ENCODE results near the gene ALMS1. TPM values are rescaled to one million over a fixed set of nuclear protein-coding genes. Genes with fewer than 3 reads are reported as not detected.
"Not testable (repeated sequence)": the region's sequence is repeated elsewhere in the genome, so short reads cannot be mapped to it uniquely, and the experiment has no call there.

Gene ALMS1
- total RNA-seq, 4 donors from 2014 or later: 31.3 to 36.1 (median 32.4) TPM

DNA sequence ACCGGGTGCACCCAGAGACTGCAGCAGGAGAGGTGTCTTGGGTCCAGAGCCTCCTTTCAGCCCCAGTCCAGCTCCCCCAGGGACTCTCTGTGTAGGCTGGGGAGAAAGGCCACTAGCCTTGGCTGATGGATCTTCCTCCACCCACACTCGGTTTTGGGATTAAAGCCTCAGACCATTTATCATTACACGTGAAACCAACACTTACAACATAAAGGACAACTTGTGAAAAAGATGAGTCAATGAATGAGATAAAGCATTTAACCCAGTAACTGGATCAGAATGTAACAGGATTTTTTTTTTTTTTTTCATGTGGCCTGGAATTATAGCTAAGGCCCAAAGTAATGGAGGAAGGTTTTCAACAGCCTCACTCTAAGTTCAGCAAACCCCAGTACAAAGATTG is 224.5 kb downstream of the ALMS1 start:
- intact Hi-C loops (cut with DNase I): no loop called here
- 75% methylated on average over 3 of the region's 3 CpGs for WGBS
- peaks cover 0 to 47% (median 18%) of the 10 kb centered on the region in 4 donors for H3K36me3 ChIP-seq

DNA sequence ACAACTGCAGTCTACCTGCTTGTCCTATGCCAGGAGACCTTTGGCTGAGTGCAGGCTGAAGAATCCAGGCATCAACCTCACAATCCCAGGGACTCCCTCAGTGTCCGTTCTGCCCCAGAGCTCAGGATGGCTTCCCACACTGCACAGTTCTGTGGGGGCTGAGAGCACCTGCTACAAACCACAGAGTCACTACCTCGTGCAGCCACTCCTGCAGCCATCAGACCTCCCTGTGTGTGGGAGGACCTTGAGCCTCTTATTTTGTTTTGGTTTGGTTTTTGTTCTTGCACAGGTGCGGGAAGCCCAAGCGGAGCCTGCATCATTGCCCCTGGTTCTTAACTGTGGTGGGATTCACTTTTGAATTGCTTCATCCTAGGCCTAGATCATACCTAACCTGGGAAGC is 225.6 kb downstream of the ALMS1 start:
- 93% methylated on average over 3 of the region's 4 CpGs for WGBS
- DNase-seq (ENCODE audit: extremely low spot score): no peak

More for the DNA sequence above, 224.5 kb downstream of the ALMS1 start:
- Histone ChIP-seq H3K27me3 (no peaks in the 10 kb centered on the region), H3K9me3 (no peaks in the 10 kb centered on the region), H3K4me1 (no peaks in the 10 kb centered on the region), H3K27ac (replicated peaks in 1 of 4) (no peak overlapping the region), H3K4me3 (no peak overlapping the region)
- TF ChIP-seq POLR2A (IDR thresholded peaks at IDR 0.05; ENCODE audit: low read depth): no peak
- no peak for DNase-seq (ENCODE audit: extremely low spot score)

DNA sequence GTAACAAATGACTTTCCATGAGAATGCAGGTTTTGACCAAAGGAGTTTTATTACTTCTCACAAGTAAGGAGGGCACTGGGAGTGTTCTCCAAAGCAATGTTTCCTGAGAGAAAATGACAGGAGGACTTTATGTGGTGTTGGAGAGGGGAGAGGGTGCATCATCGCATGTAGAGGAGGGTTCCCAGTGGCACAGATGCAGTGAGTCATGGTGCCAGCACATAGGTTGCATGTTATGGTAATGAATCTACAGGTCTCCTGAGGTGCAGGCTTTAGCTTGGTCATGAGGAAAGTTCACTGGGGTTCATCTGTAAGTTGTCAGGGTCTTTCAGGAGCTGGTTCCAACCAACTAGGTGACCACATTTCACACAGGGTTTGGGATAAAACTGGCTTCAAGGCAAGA is 226.2 kb downstream of the ALMS1 start:
- no peaks in the 10 kb centered on the region for H3K27me3 ChIP-seq
- DNase-seq (ENCODE audit: extremely low spot score): no peak
- no peaks in the 10 kb centered on the region for H3K9me3 ChIP-seq
- H3K4me3 ChIP-seq: no peak overlapping the region
- no peak overlapping the region for H3K27ac ChIP-seq (replicated peaks in 1 of 4)
- WGBS: 95% methylated on average over 1 of the region's 1 CpG
- peaks cover 0 to 46% (median 18%) of the 10 kb centered on the region in 4 donors for H3K36me3 ChIP-seq
- TF ChIP-seq EP300 (IDR thresholded peaks at IDR 0.05) (no peak), POLR2A (IDR thresholded peaks at IDR 0.05; ENCODE audit: low read depth) (no peak), POLR2AphosphoS5 (IDR thresholded peaks at IDR 0.05) (no peak)
- TF ChIP-seq, protein P1, sequence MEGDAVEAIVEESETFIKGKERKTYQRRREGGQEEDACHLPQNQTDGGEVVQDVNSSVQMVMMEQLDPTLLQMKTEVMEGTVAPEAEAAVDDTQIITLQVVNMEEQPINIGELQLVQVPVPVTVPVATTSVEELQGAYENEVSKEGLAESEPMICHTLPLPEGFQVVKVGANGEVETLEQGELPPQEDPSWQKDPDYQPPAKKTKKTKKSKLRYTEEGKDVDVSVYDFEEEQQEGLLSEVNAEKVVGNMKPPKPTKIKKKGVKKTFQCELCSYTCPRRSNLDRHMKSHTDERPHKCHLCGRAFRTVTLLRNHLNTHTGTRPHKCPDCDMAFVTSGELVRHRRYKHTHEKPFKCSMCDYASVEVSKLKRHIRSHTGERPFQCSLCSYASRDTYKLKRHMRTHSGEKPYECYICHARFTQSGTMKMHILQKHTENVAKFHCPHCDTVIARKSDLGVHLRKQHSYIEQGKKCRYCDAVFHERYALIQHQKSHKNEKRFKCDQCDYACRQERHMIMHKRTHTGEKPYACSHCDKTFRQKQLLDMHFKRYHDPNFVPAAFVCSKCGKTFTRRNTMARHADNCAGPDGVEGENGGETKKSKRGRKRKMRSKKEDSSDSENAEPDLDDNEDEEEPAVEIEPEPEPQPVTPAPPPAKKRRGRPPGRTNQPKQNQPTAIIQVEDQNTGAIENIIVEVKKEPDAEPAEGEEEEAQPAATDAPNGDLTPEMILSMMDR (IDR thresholded peaks at IDR 0.05): no peak
- intact Hi-C loops (cut with DNase I): no loop called here
- H3K4me1 ChIP-seq: no peaks in the 10 kb centered on the region

More for the DNA sequence above, 225.6 kb downstream of the ALMS1 start:
- no peak overlapping the region for H3K4me3 ChIP-seq
- H3K27ac ChIP-seq (replicated peaks in 1 of 4): no peak overlapping the region
- TF ChIP-seq POLR2AphosphoS5 (IDR thresholded peaks at IDR 0.05): no peak
- no peak for TF ChIP-seq POLR2A (IDR thresholded peaks at IDR 0.05; ENCODE audit: low read depth)
- TF ChIP-seq, protein P1 (IDR thresholded peaks at IDR 0.05): no peak
- TF ChIP-seq EP300 (IDR thresholded peaks at IDR 0.05): no peak
- intact Hi-C loops (cut with DNase I): no loop called here
- no peaks in the 10 kb centered on the region for H3K27me3 ChIP-seq
- no peaks in the 10 kb centered on the region for H3K9me3 ChIP-seq
- peaks cover 0 to 49% (median 18%) of the 10 kb centered on the region in 4 donors for H3K36me3 ChIP-seq
- no peaks in the 10 kb centered on the region for H3K4me1 ChIP-seq

DNA sequence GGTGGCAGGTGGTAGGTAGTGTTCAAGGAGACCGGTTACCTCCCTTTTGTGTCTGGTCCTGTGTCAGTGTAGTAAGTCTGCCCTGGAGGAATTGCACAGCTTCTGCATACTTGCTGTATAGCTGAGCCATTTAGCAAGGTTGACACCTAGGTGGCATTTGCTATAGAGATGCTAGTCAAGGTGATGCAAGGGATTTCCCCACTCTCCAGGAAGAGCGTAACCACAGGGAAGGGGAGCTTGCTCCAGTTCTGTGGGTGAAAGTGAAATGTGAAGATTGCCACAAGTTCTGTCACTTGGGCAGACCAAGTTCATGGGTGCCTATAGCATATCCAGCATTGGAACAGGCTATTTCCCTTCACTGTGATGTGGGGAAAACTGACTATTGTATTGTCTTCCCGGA is 228.5 kb downstream of the ALMS1 start:
- H3K36me3 ChIP-seq: peaks cover 0 to 33% (median 11%) of the 10 kb centered on the region in 4 donors
- WGBS: 87% methylated on average over 3 of the region's 3 CpGs
- no peaks in the 10 kb centered on the region for H3K27me3 ChIP-seq
- no peaks in the 10 kb centered on the region for H3K9me3 ChIP-seq
- H3K4me1 ChIP-seq: no peaks in the 10 kb centered on the region
- H3K27ac ChIP-seq (replicated peaks in 1 of 4): no peak overlapping the region
- no peak for DNase-seq (ENCODE audit: extremely low spot score)
- TF ChIP-seq, protein P1 (IDR thresholded peaks at IDR 0.05): no peak
- TF ChIP-seq POLR2A (IDR thresholded peaks at IDR 0.05; ENCODE audit: low read depth) (no peak), POLR2AphosphoS5 (IDR thresholded peaks at IDR 0.05) (no peak), EP300 (IDR thresholded peaks at IDR 0.05) (no peak)
- intact Hi-C loops (cut with DNase I): no loop called here
- no peak overlapping the region for H3K4me3 ChIP-seq

DNA sequence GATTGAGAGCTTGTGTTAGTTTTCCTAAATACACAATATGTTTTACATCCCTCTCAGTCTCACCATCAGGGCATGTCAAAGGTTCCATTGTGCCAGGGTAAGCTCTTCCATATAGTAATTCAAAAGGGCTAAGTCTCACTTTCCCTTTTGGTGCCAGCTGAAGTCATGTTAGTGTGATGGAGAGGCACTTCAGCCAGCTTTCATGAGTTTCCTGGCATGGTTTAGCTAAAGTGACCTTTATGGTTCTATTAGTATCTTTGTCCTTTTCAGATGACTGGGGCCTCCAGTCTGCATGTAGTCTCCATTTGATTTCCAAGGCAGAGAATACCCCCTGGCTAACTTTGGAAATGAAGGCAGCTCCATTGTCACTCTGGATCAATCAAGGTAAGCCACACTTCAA is 229.4 kb downstream of the ALMS1 start:
- intact Hi-C loops (cut with DNase I): no loop called here
- DNase-seq (ENCODE audit: extremely low spot score): no peak
- H3K4me3 ChIP-seq: no peak overlapping the region

DNA sequence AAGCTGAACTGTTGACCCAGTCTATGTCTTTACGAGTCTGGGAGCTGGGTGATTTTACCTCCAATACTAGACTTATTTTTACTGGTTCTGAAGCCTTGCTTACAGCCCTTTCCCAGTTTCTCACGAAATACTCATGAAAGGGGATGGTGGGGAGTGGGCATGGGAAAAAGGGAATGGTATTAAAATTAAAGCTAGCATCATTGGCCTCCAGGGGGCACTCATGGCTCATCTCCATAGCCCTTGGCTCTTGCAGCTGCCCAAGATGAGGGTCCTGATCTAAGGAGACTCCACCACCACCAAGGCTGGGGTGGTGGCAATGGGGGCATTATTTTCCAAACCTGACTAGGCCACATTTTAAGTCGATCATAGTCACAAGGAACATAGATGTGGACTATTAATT is 234.3 kb downstream of the ALMS1 start:
- H3K36me3 ChIP-seq; H3K27me3 ChIP-seq; H3K4me3 ChIP-seq; intact Hi-C loops (cut with DNase I); DNase-seq (ENCODE audit: extremely low spot score); H3K27ac ChIP-seq (replicated peaks in 1 of 4); H3K4me1 ChIP-seq; H3K9me3 ChIP-seq: not testable (repeated sequence)
- 85% methylated on average over 3 of the region's 3 CpGs for WGBS

More for the DNA sequence above, 229.4 kb downstream of the ALMS1 start:
- no peaks in the 10 kb centered on the region for H3K4me1 ChIP-seq
- no peaks in the 10 kb centered on the region for H3K9me3 ChIP-seq
- TF ChIP-seq EP300 (IDR thresholded peaks at IDR 0.05) (no peak), POLR2AphosphoS5 (IDR thresholded peaks at IDR 0.05) (no peak), POLR2A (IDR thresholded peaks at IDR 0.05; ENCODE audit: low read depth) (no peak)
- TF ChIP-seq, protein P1 (IDR thresholded peaks at IDR 0.05): no peak
- no peaks in the 10 kb centered on the region for H3K27me3 ChIP-seq
- H3K27ac ChIP-seq (replicated peaks in 1 of 4): no peak overlapping the region
- H3K36me3 ChIP-seq: peaks cover 0 to 25% (median 7%) of the 10 kb centered on the region in 4 donors

DNA sequence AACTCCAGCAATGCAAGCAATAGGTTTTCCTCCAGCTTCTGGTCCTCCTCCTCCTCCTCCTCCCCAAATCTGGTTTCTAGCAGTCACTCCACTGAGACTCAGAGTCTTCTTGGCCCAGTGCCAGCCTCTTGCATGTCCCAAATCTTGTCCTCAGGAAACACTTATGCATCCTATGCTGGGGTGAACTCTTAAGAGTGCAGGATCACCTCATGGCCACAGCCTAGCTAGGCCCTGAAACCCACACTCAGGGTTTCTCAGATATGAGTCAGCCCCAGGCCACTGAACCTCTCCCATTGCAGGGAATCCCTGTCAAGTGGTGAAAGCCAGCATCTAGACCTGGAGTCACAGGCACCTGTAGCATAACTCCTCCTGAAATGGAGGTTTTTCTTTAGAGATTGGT is 238.4 kb downstream of the ALMS1 start:
- H3K4me1 ChIP-seq; DNase-seq (ENCODE audit: extremely low spot score); intact Hi-C loops (cut with DNase I); H3K4me3 ChIP-seq; H3K27ac ChIP-seq (replicated peaks in 1 of 4); H3K36me3 ChIP-seq; H3K9me3 ChIP-seq; H3K27me3 ChIP-seq: not testable (repeated sequence)

DNA sequence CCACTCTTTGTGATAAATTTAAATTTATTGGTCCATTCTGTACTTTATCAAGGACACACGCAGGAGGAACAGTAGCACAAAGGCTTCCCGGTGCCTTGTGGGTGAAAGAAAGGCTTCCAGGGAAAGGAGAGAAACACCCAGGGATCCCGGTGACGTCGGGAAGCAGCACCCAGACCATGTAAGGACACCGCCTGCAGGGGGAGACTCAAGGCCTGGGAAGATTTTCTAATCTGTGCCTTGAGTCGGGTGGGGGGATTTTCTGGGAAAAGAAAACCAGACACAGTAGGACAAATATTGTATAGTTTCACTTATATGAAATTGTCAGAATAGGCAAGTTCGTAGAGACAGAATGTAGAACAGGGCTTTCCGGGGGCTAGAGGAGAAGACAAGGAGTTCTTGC is 239.0 kb downstream of the ALMS1 start:
- H3K27me3 ChIP-seq; intact Hi-C loops (cut with DNase I); H3K36me3 ChIP-seq; DNase-seq (ENCODE audit: extremely low spot score); H3K4me3 ChIP-seq; H3K4me1 ChIP-seq; H3K9me3 ChIP-seq; H3K27ac ChIP-seq (replicated peaks in 1 of 4): not testable (repeated sequence)
- WGBS: 79% methylated on average over 4 of the region's 9 CpGs
